ENCODE measurements around the gene MYRF.

DNA sequence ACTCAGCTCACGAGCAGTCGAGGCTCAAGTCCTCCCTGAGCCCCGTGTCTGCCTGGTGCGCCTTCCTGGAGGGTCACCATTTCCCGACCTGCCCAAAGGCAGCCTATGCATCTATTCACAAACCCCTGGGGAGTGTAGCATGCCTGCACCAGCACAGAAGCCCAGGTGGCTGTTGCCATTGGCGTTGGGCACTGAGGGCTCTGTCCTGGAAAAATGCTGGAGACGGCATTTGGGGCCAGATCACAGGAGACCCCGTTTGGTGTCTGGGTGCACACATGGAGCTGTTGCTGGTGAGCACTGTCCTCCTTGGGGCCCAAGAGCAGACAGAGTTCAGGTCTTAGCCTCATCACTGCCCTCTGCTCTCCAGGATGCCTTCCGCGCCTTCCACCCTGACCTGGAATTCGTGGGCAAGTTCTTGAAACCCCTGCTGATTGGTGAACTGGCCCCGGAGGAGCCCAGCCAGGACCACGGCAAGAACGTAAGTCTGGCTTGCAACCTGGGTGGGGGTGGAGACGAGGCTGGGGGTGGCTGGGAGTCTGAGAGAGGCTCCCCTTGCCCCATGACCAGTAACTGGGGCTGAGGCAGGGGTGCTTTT, 85.1 kb downstream of the MYRF start:
- TF ChIP-seq POLR2A (IDR thresholded peaks at IDR 0.05), result no peak
- TF ChIP-seq, protein P1, sequence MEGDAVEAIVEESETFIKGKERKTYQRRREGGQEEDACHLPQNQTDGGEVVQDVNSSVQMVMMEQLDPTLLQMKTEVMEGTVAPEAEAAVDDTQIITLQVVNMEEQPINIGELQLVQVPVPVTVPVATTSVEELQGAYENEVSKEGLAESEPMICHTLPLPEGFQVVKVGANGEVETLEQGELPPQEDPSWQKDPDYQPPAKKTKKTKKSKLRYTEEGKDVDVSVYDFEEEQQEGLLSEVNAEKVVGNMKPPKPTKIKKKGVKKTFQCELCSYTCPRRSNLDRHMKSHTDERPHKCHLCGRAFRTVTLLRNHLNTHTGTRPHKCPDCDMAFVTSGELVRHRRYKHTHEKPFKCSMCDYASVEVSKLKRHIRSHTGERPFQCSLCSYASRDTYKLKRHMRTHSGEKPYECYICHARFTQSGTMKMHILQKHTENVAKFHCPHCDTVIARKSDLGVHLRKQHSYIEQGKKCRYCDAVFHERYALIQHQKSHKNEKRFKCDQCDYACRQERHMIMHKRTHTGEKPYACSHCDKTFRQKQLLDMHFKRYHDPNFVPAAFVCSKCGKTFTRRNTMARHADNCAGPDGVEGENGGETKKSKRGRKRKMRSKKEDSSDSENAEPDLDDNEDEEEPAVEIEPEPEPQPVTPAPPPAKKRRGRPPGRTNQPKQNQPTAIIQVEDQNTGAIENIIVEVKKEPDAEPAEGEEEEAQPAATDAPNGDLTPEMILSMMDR (IDR thresholded peaks at IDR 0.05), result no peak
